ENCODE results near the gene C14orf93.

The C14orf93 gene, protein sequence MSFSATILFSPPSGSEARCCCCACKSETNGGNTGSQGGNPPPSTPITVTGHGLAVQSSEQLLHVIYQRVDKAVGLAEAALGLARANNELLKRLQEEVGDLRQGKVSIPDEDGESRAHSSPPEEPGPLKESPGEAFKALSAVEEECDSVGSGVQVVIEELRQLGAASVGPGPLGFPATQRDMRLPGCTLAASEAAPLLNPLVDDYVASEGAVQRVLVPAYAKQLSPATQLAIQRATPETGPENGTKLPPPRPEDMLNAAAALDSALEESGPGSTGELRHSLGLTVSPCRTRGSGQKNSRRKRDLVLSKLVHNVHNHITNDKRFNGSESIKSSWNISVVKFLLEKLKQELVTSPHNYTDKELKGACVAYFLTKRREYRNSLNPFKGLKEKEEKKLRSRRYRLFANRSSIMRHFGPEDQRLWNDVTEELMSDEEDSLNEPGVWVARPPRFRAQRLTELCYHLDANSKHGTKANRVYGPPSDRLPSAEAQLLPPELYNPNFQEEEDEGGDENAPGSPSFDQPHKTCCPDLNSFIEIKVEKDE

DNA sequence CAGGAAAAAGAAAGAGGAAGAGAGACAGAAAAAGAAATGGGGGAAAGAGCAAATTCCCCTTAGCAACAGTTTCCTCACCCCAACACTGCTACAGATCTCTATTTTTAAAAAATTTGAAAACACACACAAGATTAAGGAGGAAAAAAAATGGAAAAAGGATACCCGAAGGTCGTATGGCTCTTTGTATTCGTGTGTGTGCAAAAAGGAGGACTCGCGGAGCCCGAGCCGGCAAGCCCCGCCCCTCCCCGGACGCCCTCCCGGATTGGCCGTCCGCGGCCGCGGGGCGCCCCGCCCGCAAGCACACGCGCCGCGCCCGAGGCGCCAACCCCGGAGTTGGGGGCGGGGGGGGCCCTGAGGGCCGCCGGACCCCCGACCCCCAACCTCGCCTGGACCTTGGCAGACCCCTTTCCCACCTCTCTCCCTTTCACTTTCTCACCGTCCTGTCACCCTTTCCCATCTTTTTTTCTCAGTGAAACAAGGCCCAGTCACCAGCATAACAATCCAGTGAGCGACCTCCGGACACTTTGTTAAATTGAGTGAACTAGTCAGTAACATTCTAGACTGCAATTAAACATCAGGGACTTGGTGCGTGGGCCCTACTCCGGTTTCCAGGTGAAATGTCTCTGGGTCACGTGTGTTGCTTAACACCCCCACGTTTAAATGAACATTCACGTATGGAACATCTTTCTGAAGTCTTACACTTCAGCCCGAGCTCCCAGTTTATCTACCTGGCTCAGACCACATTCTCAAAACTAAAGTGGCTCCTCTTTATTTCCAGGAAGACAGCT is at the start of gene C14orf93:
Gene C14orf93, minus strand, starts transcription at position 205 of the 788 bp plus-strand sequence. CDS start 11,120 bp downstream, outside the sequence.
- DNase-seq = no peak

DNA sequence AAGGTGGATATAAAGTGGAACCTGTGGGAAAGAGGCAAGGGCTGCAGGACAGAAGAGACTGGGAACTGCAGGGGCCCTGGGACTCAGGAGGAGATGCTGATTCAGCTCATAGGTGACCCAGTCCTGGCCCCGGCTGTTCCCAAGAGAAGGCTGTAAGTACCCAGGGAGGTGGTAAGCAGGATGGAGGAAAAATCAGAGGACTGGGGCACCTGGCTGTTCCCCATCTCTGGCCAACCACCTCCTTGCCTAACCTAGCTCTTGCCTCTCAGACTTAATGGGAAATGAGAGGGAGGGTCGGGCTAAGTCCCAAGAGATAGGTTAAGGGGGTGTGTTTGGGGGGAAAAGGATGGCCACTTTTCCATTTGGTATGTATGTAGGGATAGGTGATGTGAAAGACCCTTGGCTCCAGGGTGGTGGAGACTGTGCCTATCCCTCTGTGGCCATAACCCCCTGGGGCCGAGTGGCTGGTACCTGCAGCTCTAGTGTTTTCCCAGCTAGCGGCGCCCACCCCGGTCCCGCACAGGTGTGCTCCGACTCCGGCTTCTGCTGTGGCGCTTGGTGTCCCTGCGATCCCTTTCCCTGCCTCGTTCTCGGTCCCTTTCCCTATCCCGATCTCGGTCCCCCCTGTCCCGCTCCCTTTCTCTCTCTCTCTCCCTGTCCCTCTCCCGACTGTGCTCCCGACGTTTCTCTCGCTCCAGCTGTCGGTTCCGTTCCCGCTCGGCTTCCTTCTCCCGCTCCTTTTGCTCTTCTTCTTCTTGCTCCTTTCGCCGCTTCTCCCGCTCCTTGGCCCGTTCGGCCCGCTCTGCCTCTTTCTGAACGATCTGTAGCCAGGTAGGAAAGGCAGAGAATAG is 48.9 kb upstream of the C14orf93 start:
- DNase-seq = no peak

DNA sequence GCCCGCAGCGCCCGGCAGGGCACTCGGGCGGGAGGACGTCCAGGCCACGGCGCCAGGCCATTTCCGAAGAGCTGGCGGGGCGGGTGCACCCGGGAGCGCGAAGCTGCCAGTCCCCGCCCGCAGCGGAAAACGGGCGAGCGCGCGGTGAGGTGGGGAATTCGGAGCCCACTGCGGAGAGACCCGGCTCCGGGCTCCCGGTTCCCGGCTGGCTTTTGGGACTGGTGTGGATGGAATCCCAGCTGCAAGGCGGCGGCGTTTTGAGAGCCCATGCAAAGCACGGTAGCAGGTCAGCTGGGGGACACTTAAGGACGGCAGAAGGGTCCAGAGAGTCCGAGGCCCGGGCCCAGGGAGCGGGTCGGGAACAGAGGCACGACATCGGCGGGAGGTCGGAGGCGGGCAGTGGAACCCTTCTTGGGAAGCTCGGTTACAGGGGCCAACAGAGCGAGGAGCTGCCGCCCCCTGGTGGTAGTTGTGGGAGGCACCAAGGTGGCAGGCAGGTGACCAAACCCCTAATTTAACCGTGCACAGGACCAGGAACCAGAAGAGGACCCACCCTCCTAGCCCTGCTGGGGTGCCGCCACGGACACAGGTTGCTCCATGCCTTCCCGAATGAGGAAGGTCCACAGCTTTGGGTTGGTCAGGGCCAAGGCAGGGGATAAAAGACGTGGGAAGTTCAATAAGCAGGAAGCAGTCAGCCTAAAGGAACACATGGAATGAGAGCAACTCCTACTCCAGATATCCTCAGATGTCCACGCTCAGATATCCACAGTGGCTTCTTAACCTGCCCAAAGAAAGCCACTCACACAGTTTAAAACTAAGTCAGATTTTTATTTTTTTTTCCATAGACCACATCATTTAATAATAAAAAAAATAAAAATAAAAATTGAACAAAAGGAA is 48.1 kb upstream of the C14orf93 start:
- no peak for DNase-seq

DNA sequence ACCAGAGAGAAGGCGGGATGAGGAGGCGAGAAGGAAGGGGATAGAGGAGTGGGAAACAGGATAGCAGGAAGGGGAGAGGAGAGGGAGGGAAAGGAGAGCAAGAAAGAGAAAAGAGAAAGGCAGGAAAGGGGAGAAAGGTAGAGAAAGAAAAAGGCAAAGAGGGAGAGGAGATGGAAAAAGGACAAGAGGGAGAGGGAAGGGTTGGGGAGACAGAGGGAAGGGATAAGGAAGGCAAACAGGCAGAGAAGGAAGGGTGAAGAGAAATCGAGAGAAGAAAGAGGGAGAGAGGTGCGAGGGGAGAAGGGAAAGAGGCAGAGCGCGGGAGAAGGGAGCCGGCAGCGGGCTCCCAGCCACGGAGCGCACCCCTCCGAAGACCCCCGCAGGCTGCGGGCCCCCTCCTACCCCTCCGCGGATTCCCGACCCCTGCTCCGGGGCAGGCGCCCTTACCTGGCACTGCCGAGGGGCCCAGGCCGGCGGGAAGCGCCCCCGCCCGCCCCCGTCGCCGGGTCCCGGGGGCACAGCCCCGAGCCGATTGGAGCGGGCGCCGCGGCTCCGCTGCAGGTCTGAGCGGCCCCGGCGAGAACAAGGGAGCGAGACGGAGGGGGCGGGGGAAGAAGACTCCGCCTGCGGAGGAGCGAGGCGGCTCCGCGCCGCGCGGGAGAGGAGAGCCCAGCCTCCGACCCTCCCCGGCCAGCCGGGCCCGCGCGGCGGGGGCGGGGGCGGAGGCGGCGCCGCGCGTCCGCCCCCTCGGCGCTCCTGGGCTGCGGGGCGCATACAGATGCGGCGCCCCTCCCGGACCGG is 47.2 kb upstream of the C14orf93 start, which contains the start of gene CDH24:
Gene CDH24, minus strand, starts transcription at position 565 of the 801 bp plus-strand sequence. CDS start 1,787 bp downstream, outside the sequence.
- no peak for DNase-seq

DNA sequence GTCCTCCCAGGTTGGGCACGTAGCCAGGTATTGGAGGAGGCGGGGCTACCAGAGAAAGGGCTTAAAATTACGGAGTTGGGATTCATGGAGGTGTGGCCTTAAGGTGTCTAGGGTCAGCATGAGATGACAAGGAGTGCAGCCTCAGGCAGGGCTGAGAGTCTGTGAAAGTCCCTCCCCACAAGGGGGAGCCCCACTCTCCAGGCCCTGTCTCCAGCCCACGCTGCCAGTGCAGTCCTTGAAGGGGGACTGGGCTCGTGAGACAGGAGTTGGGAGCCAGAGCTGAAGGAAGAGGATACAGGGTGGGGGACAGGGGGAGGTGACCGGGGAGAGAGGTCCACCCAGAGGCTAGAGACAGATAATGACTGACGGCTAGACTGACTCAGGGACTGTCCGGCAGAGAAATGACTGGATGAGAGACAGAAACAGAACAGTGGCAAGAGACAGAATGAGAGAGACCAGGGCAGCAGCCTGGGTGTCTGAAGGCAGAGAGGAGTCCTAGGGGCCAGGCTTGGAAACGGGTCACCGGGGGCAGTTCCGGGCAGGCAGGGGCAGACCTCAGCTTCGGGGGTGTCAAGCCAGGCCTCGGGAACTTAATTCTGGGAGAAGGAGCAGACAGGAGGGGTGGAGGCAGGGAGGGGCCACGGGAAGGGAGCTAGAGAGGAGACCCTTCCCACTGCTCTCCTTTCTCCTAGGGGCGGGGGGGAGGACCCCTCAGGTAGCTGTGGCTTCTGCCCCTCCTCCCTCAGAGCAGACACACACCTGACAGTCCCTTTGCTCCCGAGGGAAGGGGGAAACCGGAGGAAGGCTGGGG is 46.4 kb upstream of the C14orf93 start:
- DNase-seq = no peak

DNA sequence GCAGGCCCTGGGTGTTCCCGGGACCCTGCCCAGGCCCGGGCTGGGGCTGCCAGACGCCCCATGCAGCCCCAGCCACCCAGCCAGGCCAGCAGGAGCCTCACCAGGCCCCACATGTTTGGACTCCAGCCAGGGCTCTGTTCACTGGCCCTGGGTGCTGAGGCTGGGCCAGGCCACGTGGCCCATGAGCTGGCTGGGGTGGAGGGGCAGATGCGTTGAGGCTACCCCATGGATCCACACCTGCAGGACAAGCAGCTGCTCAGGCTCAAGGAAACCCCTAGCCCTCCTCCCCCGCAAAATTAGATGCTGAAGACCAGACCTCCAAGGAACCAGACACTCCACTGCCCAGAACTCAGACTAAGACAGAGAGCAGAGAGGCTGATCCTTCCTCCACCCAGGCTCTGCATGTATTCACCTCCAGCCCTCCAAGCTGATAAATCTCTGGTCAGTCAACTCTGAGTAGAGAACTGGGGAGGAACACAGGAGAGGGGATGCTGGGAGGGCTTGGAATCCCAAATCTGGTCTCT is 45.7 kb upstream of the C14orf93 start:
- DNase-seq = no peak

DNA sequence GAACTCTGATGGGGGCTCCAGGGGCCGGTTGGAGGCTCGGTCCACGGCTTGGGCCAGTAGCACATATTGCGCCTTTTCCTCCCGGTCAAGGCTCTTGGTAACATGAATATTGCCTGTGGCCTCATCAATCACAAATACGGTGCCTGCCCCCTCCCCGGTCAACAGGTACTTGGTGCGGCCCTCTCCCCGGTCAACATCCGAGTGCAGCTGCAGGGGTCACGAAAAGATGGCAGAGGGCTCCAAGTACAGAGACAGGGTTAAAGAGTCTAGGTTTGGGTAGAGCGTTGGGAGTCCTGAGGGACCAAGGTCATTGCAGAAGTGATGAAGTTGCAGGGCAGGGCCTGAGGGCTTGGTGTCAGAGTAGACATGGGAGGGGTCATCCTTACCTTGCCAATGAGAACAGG is 45.2 kb upstream of the C14orf93 start:
- no peak for DNase-seq

DNA sequence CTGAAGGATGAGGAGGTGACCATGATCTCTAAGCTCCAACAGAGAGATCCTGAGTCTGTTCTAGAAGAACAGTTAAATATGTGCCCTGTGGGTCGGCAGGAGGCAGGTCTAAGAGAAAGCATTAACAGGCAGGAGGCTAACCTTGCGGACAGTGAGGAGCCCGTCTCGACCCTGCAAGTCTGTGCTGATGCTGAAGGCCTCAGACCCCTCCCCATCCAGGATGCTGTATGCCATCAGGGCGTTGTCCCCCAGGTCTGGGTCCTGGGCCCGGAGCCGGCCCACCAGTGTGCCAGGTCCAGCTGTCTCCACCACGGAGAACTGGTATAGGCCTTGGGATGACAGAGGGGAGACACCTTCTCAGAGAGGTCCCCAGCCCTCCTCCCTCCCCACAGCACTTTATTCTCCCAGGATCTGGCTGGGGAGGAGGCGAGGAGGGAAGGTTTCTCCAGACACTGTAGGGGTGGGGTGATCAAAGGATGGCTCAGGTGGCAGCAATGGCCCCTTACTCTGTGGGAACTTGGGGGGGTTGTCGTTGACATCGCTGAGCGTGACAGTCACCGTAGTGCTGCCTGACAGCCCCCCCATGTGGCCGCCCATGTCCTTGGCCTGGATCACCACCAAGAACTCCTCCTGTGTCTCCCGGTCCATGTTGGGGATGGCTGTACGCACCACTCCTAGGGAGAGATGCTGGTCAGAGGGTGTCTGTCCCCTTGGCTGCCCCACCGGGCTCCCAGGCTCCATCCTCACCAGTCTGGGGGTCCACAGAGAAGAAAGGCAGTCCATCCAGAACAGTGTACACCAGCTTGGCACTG is 44.3 kb upstream of the C14orf93 start:
- no peak for DNase-seq

DNA sequence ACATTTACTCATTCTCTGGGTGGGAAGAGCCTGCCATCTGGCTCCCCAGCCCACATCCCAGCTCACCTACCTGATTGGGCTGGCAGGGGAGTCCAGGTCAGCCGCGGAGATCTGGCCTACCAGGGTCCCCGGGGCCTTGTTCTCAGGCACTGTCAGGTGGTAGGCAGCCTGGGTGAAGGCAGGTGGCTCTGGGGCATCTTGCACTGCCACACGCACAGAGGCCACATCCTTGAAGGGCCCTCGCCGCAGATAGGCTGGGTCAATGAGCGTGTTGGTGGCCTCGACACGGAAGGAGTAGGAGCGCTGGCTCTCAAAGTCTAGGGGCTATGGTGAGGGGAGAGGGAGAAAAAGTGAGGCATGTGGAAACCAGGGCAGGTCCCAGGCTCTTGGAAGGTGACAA is 43.5 kb upstream of the C14orf93 start:
- DNase-seq = no peak

DNA sequence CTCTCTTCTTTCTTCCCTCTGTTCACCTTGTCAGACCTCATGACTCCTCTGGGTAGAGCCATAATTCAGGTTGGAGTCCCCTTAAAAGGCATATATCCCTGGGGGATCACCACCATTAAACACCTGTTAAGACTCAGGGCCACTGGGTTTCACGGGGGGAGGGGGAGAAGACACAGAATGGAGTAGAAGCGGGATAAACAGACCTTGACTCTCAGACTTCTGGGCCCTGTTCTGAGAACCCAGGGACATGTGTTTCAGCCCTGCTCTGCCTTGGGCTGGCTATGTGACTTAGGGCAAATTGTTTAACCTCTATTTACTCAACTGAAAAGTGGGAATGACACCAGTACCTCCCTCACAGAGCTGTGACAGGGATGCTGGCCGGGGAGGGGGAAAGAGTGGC is 42.7 kb upstream of the C14orf93 start:
- no peak for DNase-seq

DNA sequence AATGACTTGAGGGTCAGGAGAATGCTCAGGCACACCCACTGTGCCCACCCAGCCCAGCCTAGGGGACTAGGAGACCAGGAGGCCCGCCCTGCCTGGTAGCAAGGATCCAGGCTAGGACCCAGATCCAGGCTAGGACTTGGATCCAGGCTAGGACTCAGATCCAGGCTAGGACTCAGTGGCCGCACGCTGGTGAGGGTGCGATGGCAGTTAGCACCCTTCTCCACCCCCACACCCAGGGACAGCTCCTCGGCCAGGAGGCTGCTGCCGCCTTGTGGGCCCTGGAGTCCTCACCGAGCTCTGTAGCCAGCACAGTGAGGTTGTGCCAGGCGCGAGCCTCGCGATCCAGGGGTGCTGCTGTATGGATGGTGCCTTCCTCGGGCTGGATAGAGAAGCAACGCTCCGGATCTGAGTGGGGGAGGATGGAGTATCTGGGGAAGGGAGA is 42.3 kb upstream of the C14orf93 start:
- no peak for DNase-seq

DNA sequence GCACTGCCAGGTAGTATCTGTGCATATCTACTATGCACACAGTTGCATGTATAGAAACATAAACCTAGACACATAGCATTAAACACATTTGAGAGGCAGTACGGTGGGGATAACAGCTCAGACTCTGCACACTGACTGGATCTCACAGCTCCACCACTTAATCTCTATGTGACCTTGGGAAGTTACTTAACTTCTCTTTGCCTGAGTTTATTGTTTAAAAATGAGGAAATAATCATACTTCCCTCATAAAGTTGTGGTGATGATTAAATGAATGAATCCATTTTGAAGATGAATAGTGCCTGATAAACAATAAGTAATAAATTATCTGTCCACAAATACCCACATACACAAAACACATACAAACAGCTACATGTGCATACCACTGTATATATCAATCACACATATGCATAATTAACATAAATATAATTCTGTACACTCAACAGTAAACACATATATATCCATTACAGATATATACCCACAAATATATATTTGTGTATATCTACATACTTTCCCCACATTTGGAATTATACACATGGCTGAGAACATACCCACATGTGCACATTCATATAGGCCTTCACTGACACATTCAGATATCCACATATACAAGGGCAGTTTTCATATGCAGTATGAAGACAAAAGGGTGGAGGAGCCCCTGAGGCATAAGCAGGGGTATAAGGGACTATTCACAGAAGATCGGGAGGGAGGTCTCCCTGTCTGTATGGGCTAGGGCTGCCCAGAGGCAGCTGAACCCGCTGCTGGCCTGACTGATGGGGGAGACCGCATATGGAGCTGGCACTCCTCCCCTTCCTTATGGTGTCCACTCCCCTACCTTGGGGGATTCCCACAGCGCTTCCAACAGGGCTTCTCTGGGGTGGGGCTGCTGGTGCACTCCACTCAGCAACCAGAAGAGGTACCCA is 41.5 kb upstream of the C14orf93 start:
- DNase-seq = no peak

DNA sequence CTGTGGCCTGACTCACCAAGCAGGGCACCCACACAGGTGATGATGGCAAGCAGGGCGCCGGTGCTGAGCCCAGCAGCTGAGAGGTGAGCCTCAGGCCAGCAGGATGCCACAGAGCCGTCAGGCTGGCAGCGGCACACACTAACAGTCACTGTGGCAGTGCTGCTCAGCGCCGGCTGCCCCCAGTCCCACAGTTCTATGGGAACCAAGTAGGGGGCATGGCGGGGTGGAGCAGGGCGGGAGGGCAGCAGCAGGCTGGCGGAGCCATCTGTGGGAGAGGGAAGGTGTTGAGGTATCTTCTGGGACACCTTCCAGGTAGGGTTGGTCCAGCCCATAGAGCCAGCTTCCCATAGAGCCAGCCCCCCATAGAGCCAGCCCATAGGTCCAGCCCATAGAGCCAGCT is 39.1 kb upstream of the C14orf93 start:
- DNase-seq = no peak

DNA sequence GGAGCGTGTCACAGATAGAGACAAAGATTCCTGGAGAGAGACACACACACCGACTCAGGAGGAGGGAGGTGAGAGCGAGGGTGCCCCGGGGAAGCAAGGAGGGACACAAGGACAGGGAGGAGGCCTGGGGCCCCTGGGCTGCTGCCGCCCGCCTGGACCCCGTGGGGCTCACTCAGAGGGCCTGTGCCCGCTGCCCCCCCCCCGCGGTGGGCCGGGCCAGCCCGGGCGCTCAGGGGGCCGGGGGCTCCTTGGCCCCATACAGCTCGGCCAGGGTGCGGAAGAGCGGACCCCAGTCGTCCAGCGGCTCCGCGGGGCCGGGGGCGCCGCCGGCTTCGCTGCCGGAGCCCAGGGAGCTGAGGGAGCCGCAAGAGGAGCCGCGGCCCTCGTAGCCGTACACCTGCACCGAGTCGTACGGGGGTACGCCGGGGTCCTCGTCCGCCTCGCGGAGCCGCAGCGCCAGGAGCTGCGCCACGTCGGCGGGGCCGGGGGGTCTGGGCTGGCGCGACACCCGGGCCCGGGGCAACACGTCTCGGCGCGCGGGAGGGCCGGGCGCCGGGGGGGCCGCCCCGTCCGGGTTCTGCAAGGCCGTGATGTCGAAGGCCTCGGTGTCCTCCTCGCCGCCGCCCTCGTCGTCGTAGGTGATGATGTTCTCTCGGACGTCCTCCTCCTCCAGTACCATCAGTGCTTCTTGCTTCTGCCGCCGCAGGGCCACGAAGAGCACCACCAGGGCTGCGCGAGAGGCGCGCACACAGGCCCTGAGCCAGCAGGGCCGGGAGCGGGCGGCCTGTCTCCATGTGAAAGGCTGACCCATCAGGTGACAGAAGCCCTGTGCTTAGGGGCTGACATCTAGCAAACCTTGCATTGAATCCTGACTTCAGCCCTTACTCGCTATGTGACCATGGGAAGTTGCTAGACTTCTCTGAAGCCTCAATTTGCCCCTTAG is 38.1 kb upstream of the C14orf93 start:
- DNase-seq = no peak

DNA sequence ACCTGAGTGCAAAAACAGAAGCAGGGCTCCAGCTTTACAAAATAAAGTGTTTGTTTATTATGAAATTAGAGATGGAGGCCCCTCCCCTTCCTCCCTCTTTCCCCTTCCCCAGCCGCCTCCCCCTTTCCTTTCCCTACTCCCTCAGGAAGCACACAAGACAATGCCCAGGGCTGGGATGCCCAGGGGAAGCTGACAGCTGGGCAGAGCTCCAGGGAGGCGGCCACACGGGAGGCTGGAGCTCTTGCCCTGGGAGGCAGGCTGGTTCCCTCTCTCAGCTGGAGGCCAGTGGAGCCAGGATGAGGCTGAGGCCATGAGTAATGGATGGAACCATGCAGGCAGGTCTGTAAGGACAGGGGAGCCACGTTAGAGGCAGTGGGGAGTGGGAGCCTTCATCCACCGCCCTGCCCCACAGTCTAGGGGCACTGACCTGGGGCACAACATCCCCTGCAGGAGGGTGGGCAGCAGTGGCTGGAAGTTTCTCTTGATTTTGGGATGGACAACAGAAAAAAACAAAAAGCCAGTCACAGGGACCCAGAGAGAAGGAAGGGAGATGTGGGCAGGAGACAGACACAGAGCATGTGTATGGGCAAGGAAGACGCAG is 37.2 kb upstream of the C14orf93 start:
- no peak for DNase-seq
